Measurements from ENCODE around the gene SP6.

SP6 gene

DNA sequence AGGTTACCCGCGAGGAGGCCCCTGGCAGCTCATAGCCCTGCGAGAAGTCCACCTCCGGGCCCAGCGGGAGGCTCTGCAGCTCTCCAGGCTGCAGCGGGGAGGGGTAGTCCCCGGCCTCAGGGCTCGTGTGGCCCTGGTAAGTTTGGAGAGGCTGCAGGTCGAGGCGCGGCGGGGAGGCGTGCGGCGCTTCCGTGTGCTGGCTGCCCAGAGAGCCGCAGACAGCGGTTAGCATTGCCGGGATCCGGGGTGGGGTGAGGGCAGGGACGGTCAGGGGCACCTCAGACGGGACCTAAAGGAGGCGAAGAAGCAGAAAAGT is 2.8 kb downstream of the SP6 start:
- TF ChIP-seq TCF12 (IDR thresholded peaks at IDR 0.05; ENCODE audit: low read depth): no peak
- TF ChIP-seq EGR1 (IDR thresholded peaks at IDR 0.05): no peak
- TF ChIP-seq, protein P1, sequence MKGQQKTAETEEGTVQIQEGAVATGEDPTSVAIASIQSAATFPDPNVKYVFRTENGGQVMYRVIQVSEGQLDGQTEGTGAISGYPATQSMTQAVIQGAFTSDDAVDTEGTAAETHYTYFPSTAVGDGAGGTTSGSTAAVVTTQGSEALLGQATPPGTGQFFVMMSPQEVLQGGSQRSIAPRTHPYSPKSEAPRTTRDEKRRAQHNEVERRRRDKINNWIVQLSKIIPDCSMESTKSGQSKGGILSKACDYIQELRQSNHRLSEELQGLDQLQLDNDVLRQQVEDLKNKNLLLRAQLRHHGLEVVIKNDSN (IDR thresholded peaks at IDR 0.05): no peak
- no peak for TF ChIP-seq EP300 (IDR thresholded peaks at IDR 0.05; ENCODE audit: borderline replicate concordance)
- no peak for TF ChIP-seq REST (IDR thresholded peaks at IDR 0.05; ENCODE audit: low read depth)
- TF ChIP-seq, protein P2, sequence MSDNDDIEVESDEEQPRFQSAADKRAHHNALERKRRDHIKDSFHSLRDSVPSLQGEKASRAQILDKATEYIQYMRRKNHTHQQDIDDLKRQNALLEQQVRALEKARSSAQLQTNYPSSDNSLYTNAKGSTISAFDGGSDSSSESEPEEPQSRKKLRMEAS (IDR thresholded peaks at IDR 0.05): no peak
- TF ChIP-seq YY1 (IDR thresholded peaks at IDR 0.05; ENCODE audit: low read depth): no peak
- no peak for TF ChIP-seq CEBPB (IDR thresholded peaks at IDR 0.05)
- no peak for TF ChIP-seq TAF1 (IDR thresholded peaks at IDR 0.05; ENCODE audit: low read depth)
- TF ChIP-seq TEAD4 (IDR thresholded peaks at IDR 0.05): no peak

DNA sequence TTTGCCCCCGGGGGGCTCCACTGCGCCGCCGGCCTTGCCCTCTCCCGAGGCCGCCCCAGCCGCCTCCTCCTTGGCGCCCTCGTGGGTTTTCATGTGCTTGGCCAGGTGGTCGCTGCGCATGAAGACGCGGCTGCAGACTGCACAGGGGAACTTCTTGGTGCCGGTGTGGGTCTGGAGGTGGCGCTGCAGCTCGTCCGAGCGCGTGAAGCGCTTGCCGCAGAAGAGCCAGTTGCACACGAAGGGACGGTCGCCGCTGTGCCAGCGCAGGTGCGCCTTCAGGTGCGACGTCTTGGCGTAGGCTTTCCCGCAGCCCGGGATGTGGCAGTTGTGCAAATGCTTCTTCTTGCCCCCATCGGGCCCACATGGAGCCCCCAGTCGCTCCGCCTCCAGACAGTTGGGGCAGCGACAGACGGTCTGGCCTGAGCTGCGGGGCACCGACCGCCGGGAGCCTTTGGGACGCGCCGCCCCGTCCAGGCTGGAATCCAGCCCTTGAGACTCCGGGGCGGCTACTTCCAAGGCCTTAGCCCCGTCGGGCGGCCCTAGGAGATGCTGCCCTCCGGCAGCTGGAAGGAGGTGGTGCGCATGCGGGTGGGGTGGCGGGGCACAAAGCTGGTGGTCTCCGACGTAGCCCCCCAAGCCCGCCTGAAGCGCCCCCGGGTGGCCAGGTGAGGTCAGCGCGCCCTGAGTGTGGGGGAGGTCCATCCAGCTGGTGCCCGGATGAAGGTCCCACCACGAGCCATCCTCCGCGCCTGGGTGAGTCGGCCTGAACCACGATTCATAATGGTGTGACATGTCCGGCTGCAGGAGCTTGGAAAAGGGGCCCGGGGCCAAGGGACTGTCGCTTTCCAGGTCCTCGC is 3.4 kb downstream of the SP6 start:
- TF ChIP-seq ZBTB7A (IDR thresholded peaks at IDR 0.05; ENCODE audit: low read depth): peak; percentile 77; the same call in 1 of the 2 replicates
- TF ChIP-seq FOXM1 (IDR thresholded peaks at IDR 0.05; ENCODE audit: borderline replicate concordance, low read depth): no peak
- peak; percentile 34; the same call in 1 of the 2 replicates for TF ChIP-seq RAD21 (IDR thresholded peaks at IDR 0.05; ENCODE audit: low read depth)

- TF ChIP-seq, protein P2 (IDR thresholded peaks at IDR 0.05): no peak
- TF ChIP-seq FOXM1 (IDR thresholded peaks at IDR 0.05; ENCODE audit: borderline replicate concordance, low read depth) (no peak), CREB1 (IDR thresholded peaks at IDR 0.05; ENCODE audit: low read depth) (no peak), TCF12 (IDR thresholded peaks at IDR 0.05; ENCODE audit: low read depth) (no peak), CEBPB (IDR thresholded peaks at IDR 0.05) (no peak), TAF1 (IDR thresholded peaks at IDR 0.05; ENCODE audit: low read depth) (no peak), EP300 (IDR thresholded peaks at IDR 0.05; ENCODE audit: borderline replicate concordance) (no peak), YY1 (IDR thresholded peaks at IDR 0.05; ENCODE audit: low read depth) (no peak), REST (IDR thresholded peaks at IDR 0.05; ENCODE audit: low read depth) (no peak), TEAD4 (IDR thresholded peaks at IDR 0.05) (no peak), EGR1 (IDR thresholded peaks at IDR 0.05) (no peak), ZBTB7A (IDR thresholded peaks at IDR 0.05; ENCODE audit: low read depth) (no peak), RAD21 (IDR thresholded peaks at IDR 0.05; ENCODE audit: low read depth) (no peak), NFIC (IDR thresholded peaks at IDR 0.05) (no peak)
- TF ChIP-seq, protein P1 (IDR thresholded peaks at IDR 0.05): no peak
These were observed 4.1 kb downstream of the SP6 start for GRCh38 chr17:47846716-47847340.

DNA sequence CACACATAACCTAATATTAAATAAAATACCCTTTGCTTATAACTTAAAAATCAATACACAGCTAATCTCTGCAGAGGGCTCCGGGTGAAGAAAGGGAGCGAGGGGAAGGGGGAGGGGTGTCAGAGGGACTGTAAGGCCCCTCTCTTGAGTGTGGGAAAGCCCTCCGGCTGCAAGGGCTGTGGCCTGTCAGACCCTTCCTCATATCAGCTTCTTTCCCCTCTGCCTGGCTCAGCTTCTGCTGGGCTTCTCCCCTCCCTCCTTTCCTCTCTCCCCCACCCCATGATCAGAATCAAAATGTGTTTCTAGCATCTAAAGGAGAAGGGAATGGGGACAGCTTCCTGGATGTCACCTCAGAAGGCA is 5.3 kb downstream of the SP6 start:
- TF ChIP-seq TCF12 (IDR thresholded peaks at IDR 0.05; ENCODE audit: low read depth): no peak
- no peak for TF ChIP-seq CREB1 (IDR thresholded peaks at IDR 0.05; ENCODE audit: low read depth)

- TF ChIP-seq NFIC (IDR thresholded peaks at IDR 0.05) (no peak), TCF12 (IDR thresholded peaks at IDR 0.05; ENCODE audit: low read depth) (no peak), CEBPB (IDR thresholded peaks at IDR 0.05) (no peak), RAD21 (IDR thresholded peaks at IDR 0.05; ENCODE audit: low read depth) (no peak), CREB1 (IDR thresholded peaks at IDR 0.05; ENCODE audit: low read depth) (no peak), YY1 (IDR thresholded peaks at IDR 0.05; ENCODE audit: low read depth) (no peak), EGR1 (IDR thresholded peaks at IDR 0.05) (no peak), TEAD4 (IDR thresholded peaks at IDR 0.05) (no peak), TAF1 (IDR thresholded peaks at IDR 0.05; ENCODE audit: low read depth) (no peak), REST (IDR thresholded peaks at IDR 0.05; ENCODE audit: low read depth) (no peak), EP300 (IDR thresholded peaks at IDR 0.05; ENCODE audit: borderline replicate concordance) (no peak), ZBTB7A (IDR thresholded peaks at IDR 0.05; ENCODE audit: low read depth) (no peak), FOXM1 (IDR thresholded peaks at IDR 0.05; ENCODE audit: borderline replicate concordance, low read depth) (no peak)
- TF ChIP-seq, protein P1 (IDR thresholded peaks at IDR 0.05): no peak
- TF ChIP-seq, protein P2 (IDR thresholded peaks at IDR 0.05): no peak
These were observed 5.9 kb downstream of the SP6 start for GRCh38 chr17:47844814-47845715.
